SK-N-MC (cell line): ENCODE results near the gene NUBPL.
"Not testable (repeated sequence)": the region's sequence is repeated elsewhere in the genome, so short reads cannot be mapped to it uniquely, and the experiment has no call there.

ENCODE experiments used
- DNase-seq: peaks from one replicate; pipeline ENCODE4 v3.0.0-alpha.2; 2011; ENCODE audit warnings: low read depth, low spot score
- H3K27ac ChIP-seq: fragments of 200-600 bp; sonication (generic); 2 replicates; pipeline ENCODE4 v1.5.1; 2016; ENCODE audit warnings: mixed run types
- H3K36me3 ChIP-seq: fragments of 200-600 bp; sonication (generic); 2 replicates; pipeline ENCODE4 v1.6.1; 2017; ENCODE audit warnings: antibody characterized with exemption, low read length, mixed read lengths; ENCODE audit not compliant: insufficient read depth
- H3K4me3 ChIP-seq: fragments of 200-600 bp; sonication (generic); 2 replicates; pipeline ENCODE4 v1.5.1; 2016
- H3K9ac ChIP-seq: fragments of 200-600 bp; sonication (generic); 2 replicates; pipeline ENCODE4 v1.8.0; 2017; ENCODE audit warnings: mixed run types, mixed read lengths; ENCODE audit not compliant: insufficient read length
- H3K9me3 ChIP-seq: fragments of 200-600 bp; sonication (generic); 2 replicates; pipeline ENCODE4 v1.6.1; 2017; ENCODE audit warnings: low read depth, mild to moderate bottlenecking, antibody characterized with exemption, low read length, moderate library complexity, mixed read lengths
- EZH2 ChIP-seq: fragments of 200-600 bp; sonication (generic); IDR thresholded peaks from one replicate; pipeline ENCODE4 v1.6.1; 2017; ENCODE audit warnings: antibody characterized with exemption
- FOXP2 ChIP-seq: optimal IDR thresholded peaks from 2 replicates; pipeline ENCODE3; 2011; ENCODE audit warnings: mild to moderate bottlenecking, moderate library complexity; ENCODE audit not compliant: insufficient read depth; ENCODE audit errors: extremely low read length, control extremely low read depth
- POLR2AphosphoS5 ChIP-seq: IDR thresholded peaks from 2 replicates; pipeline ENCODE4 v1.6.1; 2012; ENCODE audit warnings: mild to moderate bottlenecking, low read depth, low read length, borderline replicate concordance

Gene NUBPL

GRCh38 chr14:31835049-31835448, 273.8 kb downstream of the NUBPL start:
- no peaks in the 10 kb centered on the region for H3K36me3 ChIP-seq
- TF ChIP-seq FOXP2 = no peak
- TF ChIP-seq POLR2AphosphoS5 = no peak
- TF ChIP-seq EZH2 = no peak
- H3K9ac ChIP-seq = no peak overlapping the region
- H3K27ac ChIP-seq = no peak overlapping the region
- no peak overlapping the region for H3K4me3 ChIP-seq
- no peaks in the 10 kb centered on the region for H3K9me3 ChIP-seq
- no peak for DNase-seq

- Histone ChIP-seq H3K9me3 (no peaks in the 10 kb centered on the region), H3K27ac (no peak overlapping the region), H3K36me3 (no peaks in the 10 kb centered on the region), H3K4me3 (no peak overlapping the region), H3K9ac (no peak overlapping the region)
- TF ChIP-seq EZH2 = no peak
- TF ChIP-seq POLR2AphosphoS5 = no peak
- TF ChIP-seq FOXP2 = no peak
- DNase-seq = no peak
Measured at GRCh38 chr14:31837031-31837430, 275.8 kb downstream of the NUBPL start.

- Histone ChIP-seq H3K36me3 (no peaks in the 10 kb centered on the region), H3K9ac (no peak overlapping the region), H3K4me3 (no peak overlapping the region), H3K9me3 (no peaks in the 10 kb centered on the region), H3K27ac (no peak overlapping the region)
- DNase-seq = no peak
- TF ChIP-seq EZH2 = no peak
- no peak for TF ChIP-seq POLR2AphosphoS5
- no peak for TF ChIP-seq FOXP2
Measured at GRCh38 chr14:31842899-31843298, 281.7 kb downstream of the NUBPL start.

GRCh38 chr14:31843361-31844091, 282.3 kb downstream of the NUBPL start:
- TF ChIP-seq POLR2AphosphoS5 = no peak
- TF ChIP-seq FOXP2 = no peak
- no peak overlapping the region for H3K4me3 ChIP-seq
- no peak overlapping the region for H3K9ac ChIP-seq
- no peaks in the 10 kb centered on the region for H3K9me3 ChIP-seq
- no peaks in the 10 kb centered on the region for H3K36me3 ChIP-seq
- no peak overlapping the region for H3K27ac ChIP-seq
- DNase-seq = no peak

GRCh38 chr14:31854508-31855075, 293.4 kb downstream of the NUBPL start:
- Histone ChIP-seq H3K27ac (no peak overlapping the region), H3K9ac (no peak overlapping the region)
- TF ChIP-seq POLR2AphosphoS5 = no peak
- TF ChIP-seq FOXP2 = no peak
- TF ChIP-seq EZH2 = no peak

GRCh38 chr14:31855262-31855661, 294.1 kb downstream of the NUBPL start:
- Histone ChIP-seq H3K27ac (no peak overlapping the region), H3K9me3 (no peaks in the 10 kb centered on the region), H3K36me3 (no peaks in the 10 kb centered on the region), H3K9ac (no peak overlapping the region), H3K4me3 (no peak overlapping the region)
- TF ChIP-seq POLR2AphosphoS5 = no peak
- no peak for TF ChIP-seq FOXP2
- TF ChIP-seq EZH2 = no peak
- no peak for DNase-seq

More at GRCh38 chr14:31854508-31855075, 293.4 kb downstream of the NUBPL start:
- no peaks in the 10 kb centered on the region for H3K9me3 ChIP-seq
- H3K36me3 ChIP-seq = no peaks in the 10 kb centered on the region
- DNase-seq = no peak
- H3K4me3 ChIP-seq = no peak overlapping the region

GRCh38 chr14:31856003-31856402, 294.8 kb downstream of the NUBPL start:
- H3K9me3 ChIP-seq, H3K27ac ChIP-seq, DNase-seq, H3K4me3 ChIP-seq, H3K9ac ChIP-seq, H3K36me3 ChIP-seq: not testable (repeated sequence)

GRCh38 chr14:31858868-31859267, 297.7 kb downstream of the NUBPL start:
- Histone ChIP-seq H3K4me3 (no peak overlapping the region), H3K36me3 (no peaks in the 10 kb centered on the region), H3K9ac (no peak overlapping the region), H3K27ac (no peak overlapping the region), H3K9me3 (no peaks in the 10 kb centered on the region)
- no peak for TF ChIP-seq FOXP2
- no peak for TF ChIP-seq POLR2AphosphoS5
- no peak for TF ChIP-seq EZH2
- no peak for DNase-seq

GRCh38 chr14:31864937-31865855, 304.0 kb downstream of the NUBPL start:
- TF ChIP-seq FOXP2 (no peak), POLR2AphosphoS5 (no peak), EZH2 (no peak)
- H3K27ac ChIP-seq = no peak overlapping the region
- H3K9me3 ChIP-seq = no peaks in the 10 kb centered on the region
- H3K36me3 ChIP-seq = no peaks in the 10 kb centered on the region
- no peak overlapping the region for H3K4me3 ChIP-seq
- no peak overlapping the region for H3K9ac ChIP-seq
- DNase-seq = no peak
